VCaP (cell line): ENCODE results near the gene NELL1.

Source experiments
- H3K27ac ChIP-seq: fragments of 450-650 bp; 2 replicates; pipeline ENCODE4 v1.5.1; 2017
- TF ChIP-seq, protein P1 (sequence below): fragments of 450-650 bp; conservative IDR thresholded peaks from 2 replicates; pipeline ENCODE4 v1.5.1; 2017; ENCODE audit warnings: mild to moderate bottlenecking, moderate library complexity

The NELL1 gene

DNA sequence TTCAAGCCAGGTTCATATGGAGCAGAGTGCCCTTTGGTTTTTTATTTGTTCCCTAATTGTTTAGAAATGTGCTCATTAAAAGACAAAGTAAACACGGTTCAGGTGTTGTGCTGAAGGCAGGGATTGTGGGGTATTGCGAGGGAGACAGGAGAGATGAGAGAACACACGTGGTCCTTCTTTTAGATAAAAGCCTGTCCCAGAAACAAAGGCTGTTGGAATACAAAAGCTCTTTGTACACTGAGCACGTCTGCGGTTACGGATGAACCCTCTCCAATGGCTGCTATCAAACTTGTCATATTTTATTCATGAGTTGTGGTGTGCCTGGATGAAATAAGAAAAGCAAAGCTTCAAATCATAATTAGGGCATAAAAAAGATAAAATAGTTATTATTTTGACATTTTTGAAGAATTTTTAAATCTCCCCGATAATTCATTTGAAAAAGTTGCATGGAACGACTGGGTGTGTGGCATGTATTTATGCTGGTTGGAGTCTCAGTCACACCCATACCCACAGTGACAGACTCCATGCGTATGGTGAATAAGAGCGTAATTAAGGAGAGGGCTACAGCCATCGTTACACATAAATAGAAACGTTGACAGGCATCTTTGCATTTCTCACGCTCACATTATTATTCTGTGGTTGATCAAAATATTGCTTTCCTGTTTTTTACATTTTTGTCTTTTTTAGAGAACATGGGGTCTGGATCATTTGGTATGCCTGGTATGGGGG lies 92.9 kb downstream of the NELL1 start:
- no peak overlapping the region for H3K27ac ChIP-seq
- TF ChIP-seq, protein P1, sequence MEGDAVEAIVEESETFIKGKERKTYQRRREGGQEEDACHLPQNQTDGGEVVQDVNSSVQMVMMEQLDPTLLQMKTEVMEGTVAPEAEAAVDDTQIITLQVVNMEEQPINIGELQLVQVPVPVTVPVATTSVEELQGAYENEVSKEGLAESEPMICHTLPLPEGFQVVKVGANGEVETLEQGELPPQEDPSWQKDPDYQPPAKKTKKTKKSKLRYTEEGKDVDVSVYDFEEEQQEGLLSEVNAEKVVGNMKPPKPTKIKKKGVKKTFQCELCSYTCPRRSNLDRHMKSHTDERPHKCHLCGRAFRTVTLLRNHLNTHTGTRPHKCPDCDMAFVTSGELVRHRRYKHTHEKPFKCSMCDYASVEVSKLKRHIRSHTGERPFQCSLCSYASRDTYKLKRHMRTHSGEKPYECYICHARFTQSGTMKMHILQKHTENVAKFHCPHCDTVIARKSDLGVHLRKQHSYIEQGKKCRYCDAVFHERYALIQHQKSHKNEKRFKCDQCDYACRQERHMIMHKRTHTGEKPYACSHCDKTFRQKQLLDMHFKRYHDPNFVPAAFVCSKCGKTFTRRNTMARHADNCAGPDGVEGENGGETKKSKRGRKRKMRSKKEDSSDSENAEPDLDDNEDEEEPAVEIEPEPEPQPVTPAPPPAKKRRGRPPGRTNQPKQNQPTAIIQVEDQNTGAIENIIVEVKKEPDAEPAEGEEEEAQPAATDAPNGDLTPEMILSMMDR = no peak

DNA sequence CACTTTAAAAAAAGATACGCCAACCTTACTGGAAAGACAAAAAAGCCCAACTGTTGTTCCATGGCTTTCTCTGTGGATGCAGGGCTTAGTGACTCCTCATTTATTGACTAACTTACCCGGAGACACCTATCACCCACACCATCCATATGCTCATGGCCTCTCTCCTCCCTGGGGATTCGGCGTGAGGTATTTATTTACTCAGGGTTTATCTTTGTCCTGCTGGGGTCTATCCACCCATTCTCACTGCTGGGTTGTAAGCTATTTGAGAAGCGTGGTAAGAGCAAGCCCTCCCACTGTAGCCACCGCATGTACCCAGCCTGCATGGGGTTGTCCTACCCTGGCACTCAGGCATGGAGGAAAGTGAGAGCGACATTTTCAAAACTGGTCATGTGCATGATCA lies 93.6 kb downstream of the NELL1 start:
- no peak overlapping the region for H3K27ac ChIP-seq
- TF ChIP-seq, protein P1 = no peak

DNA sequence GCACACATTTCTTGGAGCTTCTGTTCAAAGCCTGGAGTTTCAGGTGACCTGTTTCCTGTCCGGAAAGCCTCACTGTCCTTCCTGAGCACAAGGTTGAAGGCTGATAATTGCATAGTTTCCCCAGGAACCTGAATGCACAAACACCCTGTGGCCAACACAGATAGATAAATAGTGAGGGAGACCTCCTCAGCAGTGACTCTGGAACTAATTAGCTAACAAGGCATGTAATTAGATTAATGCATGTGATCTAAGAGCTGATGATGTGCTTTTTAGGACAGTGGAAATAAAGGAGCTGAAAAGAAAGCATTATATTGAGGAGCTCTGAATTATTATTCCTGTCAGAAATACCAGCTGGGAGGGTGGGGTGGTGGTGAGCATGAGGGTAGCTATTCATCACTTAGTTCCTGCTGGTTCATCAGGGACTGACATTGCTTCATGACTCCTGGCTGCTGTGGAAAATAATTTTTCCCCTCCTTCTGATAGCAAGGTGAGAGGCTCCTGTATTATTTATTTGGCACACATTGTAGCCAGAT lies 101.1 kb downstream of the NELL1 start:
- TF ChIP-seq, protein P1 = no peak

DNA sequence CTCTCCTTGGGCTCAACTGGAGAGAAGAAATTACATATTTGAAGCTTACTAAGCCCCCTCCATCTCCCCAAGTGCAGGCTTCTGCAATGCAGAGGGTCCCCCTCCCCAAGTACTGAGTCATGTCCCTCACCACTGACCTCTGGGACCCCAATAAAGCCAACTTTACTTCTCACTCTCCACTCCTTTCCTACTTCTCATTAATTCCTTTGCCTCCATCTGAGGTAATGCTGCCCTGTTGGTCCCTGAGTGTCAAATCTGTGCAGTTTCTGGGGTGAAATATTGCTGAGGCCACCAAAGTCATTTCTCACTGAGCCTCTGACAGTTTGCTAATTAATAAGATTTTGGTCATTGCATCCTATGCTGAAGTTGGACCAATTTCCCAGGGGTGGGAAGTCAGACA lies 101.6 kb downstream of the NELL1 start:
- TF ChIP-seq, protein P1 = no peak
- no peak overlapping the region for H3K27ac ChIP-seq

More for the DNA sequence above, 101.1 kb downstream of the NELL1 start:
- no peak overlapping the region for H3K27ac ChIP-seq

DNA sequence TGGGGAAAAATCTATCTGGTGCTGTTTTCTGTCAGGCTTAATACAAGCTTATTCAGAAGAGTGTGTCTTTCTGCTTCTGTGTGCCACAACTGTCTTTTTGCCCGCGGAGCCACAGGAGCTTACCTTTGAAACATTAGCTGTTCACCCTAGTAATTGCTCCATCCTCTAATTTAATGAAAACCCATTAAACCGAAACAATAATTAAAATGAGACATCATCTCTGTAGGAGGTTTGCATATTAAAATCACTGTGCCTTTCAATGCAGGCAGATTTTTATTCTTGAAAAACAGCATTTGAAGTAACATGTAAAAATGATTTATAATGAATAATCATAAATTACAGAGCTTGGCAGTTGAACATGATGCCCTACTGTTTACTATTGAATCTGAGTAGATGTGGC lies 102.3 kb downstream of the NELL1 start:
- no peak overlapping the region for H3K27ac ChIP-seq
- TF ChIP-seq, protein P1 = no peak

DNA sequence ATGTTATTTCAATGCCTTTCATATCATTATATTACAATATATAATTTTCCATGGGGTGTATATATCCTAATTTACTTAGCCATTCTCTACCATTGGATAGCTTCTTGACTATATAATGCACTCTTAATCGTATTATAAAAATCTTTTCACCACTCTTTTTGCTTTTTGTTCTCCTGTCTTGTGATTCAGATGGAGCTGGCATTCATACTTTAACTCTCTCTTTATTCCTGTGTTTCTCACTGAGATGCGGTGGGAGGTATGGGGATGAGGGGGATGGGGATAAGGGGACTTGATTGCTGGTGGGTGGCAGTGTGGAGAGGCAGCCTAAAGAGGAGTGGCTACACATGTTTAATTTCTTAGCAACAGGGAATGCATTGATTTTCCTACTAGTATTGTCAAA lies 105.9 kb downstream of the NELL1 start:
- TF ChIP-seq, protein P1 = no peak
- no peak overlapping the region for H3K27ac ChIP-seq

DNA sequence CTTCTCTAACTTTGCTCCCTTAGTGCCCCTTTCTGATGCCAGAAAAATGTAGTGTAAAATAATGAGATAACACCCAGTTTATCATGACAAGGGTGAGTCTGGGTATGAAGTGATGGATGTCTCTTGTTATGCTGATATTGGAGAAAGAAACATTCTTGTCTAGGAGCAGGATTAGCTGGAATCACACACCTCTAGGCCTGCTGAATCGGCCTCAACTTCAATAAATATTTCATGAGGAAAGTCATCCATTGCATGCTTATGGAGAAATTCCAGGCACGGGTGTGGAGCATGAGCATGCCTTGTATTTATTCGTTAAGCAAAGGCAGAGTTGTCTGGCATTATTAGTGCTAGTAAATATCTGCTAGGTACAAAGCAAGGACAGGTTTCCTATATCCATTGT lies 113.4 kb downstream of the NELL1 start:
- TF ChIP-seq, protein P1 = no peak
- no peak overlapping the region for H3K27ac ChIP-seq
